GM12892 (cell line): ENCODE measurements around the gene KIF6.

Experiments
- POLR2A ChIP-seq: IDR thresholded peaks from 2 replicates; pipeline ENCODE4 v1.6.1; 2011; ENCODE audit warnings: low read depth, low read length, control low read depth
- POLR2AphosphoS5 ChIP-seq: IDR thresholded peaks from 2 replicates; pipeline ENCODE4 v1.6.1; 2011; ENCODE audit warnings: low read depth, low read length, control low read depth

DNA sequence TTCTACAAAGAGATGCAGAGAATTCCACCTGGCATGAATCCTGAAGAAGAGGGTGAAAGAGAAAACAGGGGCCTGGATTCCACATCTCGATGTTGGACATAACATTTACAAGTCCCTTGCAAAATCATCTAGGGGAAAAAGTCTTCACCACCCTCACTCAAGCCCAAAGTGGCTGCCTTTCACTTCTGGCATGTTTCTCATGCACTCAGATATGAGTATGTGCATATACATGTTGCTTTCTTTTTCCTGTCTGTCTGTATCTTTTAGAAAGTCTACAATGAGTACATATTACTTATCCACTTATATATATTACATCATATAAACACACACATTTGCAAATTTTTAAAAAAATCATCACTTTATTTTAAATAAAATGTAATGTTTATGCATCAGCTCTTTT is 159.3 kb downstream of the KIF6 start:
- TF ChIP-seq POLR2AphosphoS5 (no peak), POLR2A (no peak)
